ENCODE measurements around the gene MRPL36.

- TF ChIP-seq EZH2 (IDR thresholded peaks at IDR 0.05; ENCODE audit: low read depth, unreplicated experiment): no peak
- TF ChIP-seq EZH2phosphoT487 (IDR thresholded peaks at IDR 0.05; ENCODE audit: unreplicated experiment): no peak
- no peak for TF ChIP-seq CTCF (conservative IDR thresholded peaks at IDR 0.05; ENCODE audit: low read depth in 2 of 2)
- TF ChIP-seq POLR2AphosphoS5 (IDR thresholded peaks at IDR 0.05; ENCODE audit: low read depth): no peak
- TF ChIP-seq ETS1 (IDR thresholded peaks at IDR 0.05): no peak
- no peak for TF ChIP-seq JUNB (IDR thresholded peaks at IDR 0.05; ENCODE audit: unreplicated experiment)
- TF ChIP-seq REST (IDR thresholded peaks at IDR 0.05; ENCODE audit: unreplicated experiment): no peak
These were observed 20.7 kb upstream of the MRPL36 start for GRCh38 chr5:1820381-1820780.

Data from GM23338 (cell line).